PC-3 (cell line): ENCODE measurements around the gene C1QTNF2. TPM values are rescaled to one million over a fixed set of nuclear protein-coding genes. Genes with fewer than 3 reads are reported as not detected.
"Not testable (repeated sequence)": the region's sequence is repeated elsewhere in the genome, so short reads cannot be mapped to it uniquely, and the experiment has no call there.

Source experiments
- ATAC-seq: fragments of 200-7000 bp; cut with Tn5 transposase; 2 replicates; pipeline ENCODE4 v1.9.1; 2020; ENCODE audit warnings: mild to moderate bottlenecking, moderate library complexity
- BruUV-seq: library from RNA; stranded (reverse); fragments of 400-500 nt; replicated peaks from 2 replicates; lab custom pipeline; 2021; lab: Mats Ljungman, UMichigan
- CTCF ChIA-PET: fragments of 300-600 bp; sonication (Branson Sonifier 250); formaldehyde crosslinking; loops from one replicate; lab custom pipeline; 2022; ENCODE audit warnings: antibody characterized with exemption; lab: Charles Lee
- POLR2A ChIA-PET: fragments of 300-600 bp; sonication (Branson Sonifier 250); formaldehyde crosslinking; loops from one replicate; lab custom pipeline; 2022; ENCODE audit warnings: antibody characterized with exemption; ENCODE audit not compliant: unreplicated experiment; lab: Charles Lee
- DNase-seq: peaks from one replicate; pipeline ENCODE4 v3.0.0-alpha.2; 2015
- H2AFZ ChIP-seq: fragments of 300-600 bp; sonication (generic); 2 replicates; pipeline ENCODE4 v1.6.0; 2016; ENCODE audit warnings: antibody characterized with exemption, low read length
- H3F3A ChIP-seq: fragments of 300-600 bp; sonication (generic); one replicate; pipeline ENCODE4 v1.6.0; 2017; ENCODE audit warnings: antibody characterized with exemption, low read length, control low read depth, mild to moderate bottlenecking; ENCODE audit not compliant: unreplicated experiment
- H3K27ac ChIP-seq: fragments of 300-600 bp; sonication (generic); 2 replicates; pipeline ENCODE4 v1.5.1; 2016; ENCODE audit warnings: mild to moderate bottlenecking, low read length
- H3K27me3 ChIP-seq: fragments of 300-600 bp; sonication (generic); 2 replicates; pipeline ENCODE4 v1.6.1; 2016; ENCODE audit warnings: low read length, mixed read lengths
- H3K36me3 ChIP-seq: fragments of 300-600 bp; sonication (generic); 2 replicates; pipeline ENCODE4 v1.6.1; 2016; ENCODE audit warnings: low read depth, mixed run types, low read length, mixed read lengths
- H3K4me1 ChIP-seq: fragments of 300-600 bp; sonication (generic); 2 replicates; pipeline ENCODE4 v1.5.1; 2016; ENCODE audit warnings: low read length; ENCODE audit not compliant: insufficient read depth
- H3K4me2 ChIP-seq: fragments of 300-600 bp; sonication (generic); 2 replicates; pipeline ENCODE4 v1.6.0; 2016; ENCODE audit warnings: low read length
- H3K4me3 ChIP-seq: fragments of 300-600 bp; sonication (generic); 2 replicates; pipeline ENCODE4 v1.5.1; 2016; ENCODE audit warnings: mild to moderate bottlenecking, low read length, mixed read lengths
- H3K79me2 ChIP-seq: fragments of 300-600 bp; sonication (generic); 2 replicates; pipeline ENCODE4 v1.6.1; 2017; ENCODE audit warnings: low read length, mixed read lengths
- H3K9ac ChIP-seq: fragments of 300-600 bp; sonication (generic); 2 replicates; pipeline ENCODE4 v1.6.0; 2016; ENCODE audit warnings: mild to moderate bottlenecking, low read length
- H3K9me2 ChIP-seq: fragments of 300-600 bp; sonication (generic); replicated peaks from 2 replicates; pipeline ENCODE4 v1.6.1; 2016; ENCODE audit warnings: mixed run types, low read length, mixed read lengths
- H3K9me3 ChIP-seq: fragments of 300-600 bp; sonication (generic); 2 replicates; pipeline ENCODE4 v1.6.1; 2016; ENCODE audit warnings: low read length, mixed read lengths
- H4K20me1 ChIP-seq: fragments of 300-600 bp; sonication (generic); 2 replicates; pipeline ENCODE4 v1.6.1; 2016; ENCODE audit warnings: low read length, mixed read lengths
- EZH2 ChIP-seq: fragments of 300-600 bp; sonication (generic); IDR thresholded peaks from one replicate; pipeline ENCODE4 v1.6.1; 2017; ENCODE audit warnings: antibody characterized with exemption, mild to moderate bottlenecking, low read length; ENCODE audit not compliant: unreplicated experiment
- EZH2phosphoT487 ChIP-seq: fragments of 300-600 bp; sonication (generic); IDR thresholded peaks from 2 replicates; pipeline ENCODE4 v1.6.1; 2018; ENCODE audit warnings: mild to moderate bottlenecking, antibody characterized with exemption, low read length, borderline replicate concordance
- intact Hi-C: fragments of 100-400 bp; cut with micrococcal nuclease; formaldehyde crosslinking; loops from 2 replicates; pipeline ENCODE4 v1.9.0; 2023
- total RNA-seq: library from RNA; depleted of rRNA; stranded (reverse); fragments of >200 nt; gene quantifications from 2 replicates; pipeline ENCODE4 v1.2.3, GENCODE V29; 2014
- TF ChIP-seq, protein P1 (sequence below): fragments of 300-600 bp; sonication (generic); conservative IDR thresholded peaks from 2 replicates; pipeline ENCODE4 v1.5.1; 2017; ENCODE audit warnings: antibody characterized with exemption, low read depth, mild to moderate bottlenecking, low read length

Gene C1QTNF2
- total RNA-seq, 1 experiment from 2014 or later, result 0.04 TPM

DNA sequence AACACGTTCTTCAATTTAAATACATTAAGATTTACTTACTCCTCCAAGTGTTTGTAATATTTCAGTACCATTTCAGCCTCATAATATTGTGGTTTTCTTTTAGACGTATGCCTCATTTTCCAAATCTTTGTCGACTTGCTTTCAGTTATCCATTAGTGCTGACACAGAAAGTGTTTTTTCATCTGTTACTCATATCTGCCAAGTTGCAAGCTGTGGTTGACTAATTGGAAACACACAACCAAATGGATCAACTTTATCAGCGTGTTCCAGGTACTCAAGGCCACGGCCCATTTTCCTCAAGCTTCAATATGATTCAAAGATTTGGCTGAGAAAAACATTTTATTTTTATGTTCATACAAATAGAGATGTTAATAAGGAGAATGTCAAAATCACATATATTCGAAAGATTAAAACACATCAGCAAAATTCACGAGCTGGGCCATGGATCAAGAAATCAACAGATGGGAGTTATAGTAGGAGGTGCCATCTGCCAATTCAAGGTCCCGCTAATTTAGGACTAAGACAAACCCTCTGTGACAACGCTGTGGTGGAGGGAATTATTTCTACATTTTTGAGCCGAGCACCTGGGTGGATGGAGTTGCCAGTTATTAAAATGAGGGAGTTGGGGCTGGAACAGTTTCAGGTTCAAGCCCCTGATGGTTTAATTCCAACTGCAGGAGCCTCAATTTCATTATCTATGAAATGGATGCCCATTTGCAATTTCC lies 30.9 kb downstream of the C1QTNF2 start:
- Histone ChIP-seq H3K9me3 (no peaks in the 10 kb centered on the region), H3K4me2 (no peak overlapping the region), H3K79me2 (no peaks in the 10 kb centered on the region), H3K27me3 (no peaks in the 10 kb centered on the region), H3F3A (no peaks in the 10 kb centered on the region), H3K4me1 (0 out of 2 replicates have a peak, but pooled peaks cover 6% of the 10 kb centered on the region), H3K4me3 (no peak overlapping the region), H4K20me1 (no peaks in the 10 kb centered on the region), H3K9ac (no peak overlapping the region), H3K27ac (no peak overlapping the region), H2AFZ (no peak overlapping the region), H3K36me3 (no peaks in the 10 kb centered on the region), H3K9me2 (no peaks in the 10 kb centered on the region)
- ChIA-PET CTCF (no interaction called here), POLR2A (no interaction called here)
- TF ChIP-seq EZH2phosphoT487, result no peak
- no peak for TF ChIP-seq EZH2
- TF ChIP-seq, protein P1, sequence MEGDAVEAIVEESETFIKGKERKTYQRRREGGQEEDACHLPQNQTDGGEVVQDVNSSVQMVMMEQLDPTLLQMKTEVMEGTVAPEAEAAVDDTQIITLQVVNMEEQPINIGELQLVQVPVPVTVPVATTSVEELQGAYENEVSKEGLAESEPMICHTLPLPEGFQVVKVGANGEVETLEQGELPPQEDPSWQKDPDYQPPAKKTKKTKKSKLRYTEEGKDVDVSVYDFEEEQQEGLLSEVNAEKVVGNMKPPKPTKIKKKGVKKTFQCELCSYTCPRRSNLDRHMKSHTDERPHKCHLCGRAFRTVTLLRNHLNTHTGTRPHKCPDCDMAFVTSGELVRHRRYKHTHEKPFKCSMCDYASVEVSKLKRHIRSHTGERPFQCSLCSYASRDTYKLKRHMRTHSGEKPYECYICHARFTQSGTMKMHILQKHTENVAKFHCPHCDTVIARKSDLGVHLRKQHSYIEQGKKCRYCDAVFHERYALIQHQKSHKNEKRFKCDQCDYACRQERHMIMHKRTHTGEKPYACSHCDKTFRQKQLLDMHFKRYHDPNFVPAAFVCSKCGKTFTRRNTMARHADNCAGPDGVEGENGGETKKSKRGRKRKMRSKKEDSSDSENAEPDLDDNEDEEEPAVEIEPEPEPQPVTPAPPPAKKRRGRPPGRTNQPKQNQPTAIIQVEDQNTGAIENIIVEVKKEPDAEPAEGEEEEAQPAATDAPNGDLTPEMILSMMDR, result no peak
- ATAC-seq (no peak), DNase-seq (no peak)
- intact Hi-C loops, result no loop called here
- BruUV-seq, result no TSS peak

DNA sequence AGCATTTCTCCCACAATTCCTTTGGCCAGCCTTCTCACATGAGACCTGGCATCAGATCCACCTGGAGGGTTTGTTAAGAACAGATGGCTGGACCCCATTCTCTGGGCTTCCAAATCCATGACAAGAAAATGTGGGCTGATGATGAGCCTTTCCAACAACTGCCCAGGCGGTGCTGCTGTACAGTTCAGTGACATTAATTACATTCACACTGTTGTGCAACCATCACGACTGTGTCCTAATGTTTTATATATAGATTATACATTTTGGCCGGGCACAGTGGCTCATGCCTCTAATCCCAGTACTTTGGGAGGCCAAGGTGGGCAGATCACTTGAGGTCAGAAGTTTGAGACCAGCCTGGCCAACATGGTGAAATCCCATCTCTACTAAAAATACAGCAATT lies 35.7 kb downstream of the C1QTNF2 start:
- H3F3A ChIP-seq, BruUV-seq, DNase-seq, H4K20me1 ChIP-seq, H3K9ac ChIP-seq, intact Hi-C loops, CTCF ChIA-PET, H2AFZ ChIP-seq, H3K9me2 ChIP-seq, H3K4me2 ChIP-seq, H3K4me1 ChIP-seq, H3K27me3 ChIP-seq, ATAC-seq, H3K27ac ChIP-seq, H3K9me3 ChIP-seq, H3K4me3 ChIP-seq, H3K79me2 ChIP-seq, POLR2A ChIA-PET, H3K36me3 ChIP-seq: not testable (repeated sequence)

DNA sequence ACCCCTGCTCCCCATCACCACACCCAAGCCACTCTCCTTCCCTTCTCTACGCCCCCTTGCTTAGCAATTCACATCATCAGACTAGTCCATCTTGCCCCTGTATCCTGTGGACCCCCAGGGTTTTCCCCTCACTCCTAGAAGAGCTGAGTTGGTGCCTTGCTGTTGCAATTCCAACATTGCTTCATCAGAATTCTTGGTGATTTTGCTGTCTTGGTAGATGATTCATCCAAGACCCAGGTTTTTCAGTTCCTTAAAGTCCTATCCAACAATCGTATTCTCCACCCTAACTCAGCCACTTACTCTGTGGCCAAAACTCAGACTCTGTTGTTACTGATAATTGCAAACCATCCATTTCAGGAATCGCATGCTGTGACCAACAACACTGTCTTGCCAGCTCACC lies 36.7 kb downstream of the C1QTNF2 start:
- H3K9me3 ChIP-seq, result no peaks in the 10 kb centered on the region
- ChIA-PET CTCF (no interaction called here), POLR2A (no interaction called here)
- no TSS peak for BruUV-seq
- no peak for ATAC-seq
- no peak for TF ChIP-seq EZH2phosphoT487
- TF ChIP-seq, protein P1, result no peak
- no peak for TF ChIP-seq EZH2
- H3K9me2 ChIP-seq, result no peaks in the 10 kb centered on the region
- no peak overlapping the region for H3K9ac ChIP-seq
- H3K27me3 ChIP-seq, result no peaks in the 10 kb centered on the region
- no peaks in the 10 kb centered on the region for H3K4me1 ChIP-seq
- intact Hi-C loops, result no loop called here
- H3K4me3 ChIP-seq, result no peak overlapping the region
- H3K27ac ChIP-seq, result no peak overlapping the region
- H3K79me2 ChIP-seq, result no peaks in the 10 kb centered on the region
- H3K36me3 ChIP-seq, result no peaks in the 10 kb centered on the region
- H3K4me2 ChIP-seq, result no peak overlapping the region
- H2AFZ ChIP-seq, result no peak overlapping the region
- H3F3A ChIP-seq, result no peaks in the 10 kb centered on the region
- DNase-seq, result no peak
- no peaks in the 10 kb centered on the region for H4K20me1 ChIP-seq
